ENCODE data around the gene ANKRD7. TPM values are rescaled to one million over a fixed set of nuclear protein-coding genes. Genes with fewer than 3 reads are reported as not detected.
"Not testable (repeated sequence)": the region's sequence is repeated elsewhere in the genome, so short reads cannot be mapped to it uniquely, and the experiment has no call there.

The ANKRD7 gene
- total RNA-seq, 1 donor from 2014 or later: 0.13 TPM

GRCh38 chr7:118233799-118234198 lies 9.3 kb downstream of the ANKRD7 start:
- DNase-seq (ENCODE audit: low read depth, low spot score): no peak

GRCh38 chr7:118239014-118239413 lies 14.5 kb downstream of the ANKRD7 start:
- no peak for DNase-seq (ENCODE audit: low read depth, low spot score)

GRCh38 chr7:118240320-118240719 lies 15.8 kb downstream of the ANKRD7 start:
- DNase-seq (ENCODE audit: low read depth, low spot score): not testable (repeated sequence)

- DNase-seq (ENCODE audit: low read depth, low spot score): no peak
Measured at GRCh38 chr7:118243695-118244094, 19.2 kb downstream of the ANKRD7 start.

GRCh38 chr7:118245267-118246040 lies 20.9 kb downstream of the ANKRD7 start:
- DNase-seq (ENCODE audit: low read depth, low spot score): no peak

GRCh38 chr7:118250860-118251494 lies 26.5 kb downstream of the ANKRD7 start:
- no peak for DNase-seq (ENCODE audit: low read depth, low spot score)

- no peak for DNase-seq (ENCODE audit: low read depth, low spot score)
Measured at GRCh38 chr7:118252087-118252486, 27.6 kb downstream of the ANKRD7 start.

GRCh38 chr7:118259115-118259514 lies 34.6 kb downstream of the ANKRD7 start:
- DNase-seq (ENCODE audit: low read depth, low spot score): no peak

- DNase-seq (ENCODE audit: low read depth, low spot score): no peak
Measured at GRCh38 chr7:118264836-118265235, 40.3 kb downstream of the ANKRD7 start.

GRCh38 chr7:118280319-118281012 lies 56.0 kb downstream of the ANKRD7 start:
- no peak for DNase-seq (ENCODE audit: low read depth, low spot score)

GRCh38 chr7:118281196-118281595 lies 56.7 kb downstream of the ANKRD7 start:
- no peak for DNase-seq (ENCODE audit: low read depth, low spot score)

- DNase-seq (ENCODE audit: low read depth, low spot score): no peak
Measured at GRCh38 chr7:118285358-118285757, 60.9 kb downstream of the ANKRD7 start.

- DNase-seq (ENCODE audit: low read depth, low spot score): no peak
Measured at GRCh38 chr7:118286131-118286530, 61.6 kb downstream of the ANKRD7 start.

- no peak for DNase-seq (ENCODE audit: low read depth, low spot score)
Measured at GRCh38 chr7:118288098-118288497, 63.6 kb downstream of the ANKRD7 start.

GRCh38 chr7:118289476-118289875 lies 65.0 kb downstream of the ANKRD7 start:
- no peak for DNase-seq (ENCODE audit: low read depth, low spot score)

Other genes starting within 250 kb of the ANKRD7 start
- gene LSM8, start 40.5 kb upstream of the ANKRD7 start, total RNA-seq: 46.6 and 52.8 TPM in 2 replicates

All from pulmonary artery endothelial cell (primary cell).